Keratinocyte (primary cell): ENCODE data around the gene SNCA. TPM values are rescaled to one million over a fixed set of nuclear protein-coding genes. Genes with fewer than 3 reads are reported as not detected.
A peak's percentile ranks its signal among the peaks of the same experiment; 100 is the strongest.

Experiments used
- DNase-seq: peaks from one replicate; pipeline ENCODE4 v3.0.0-alpha.2; 2011; ENCODE audit warnings: low read depth, missing footprints, low spot score
- FAIRE-seq: peaks from 2 replicates; lab custom pipeline; 2011; peaks lifted over from hg19 to GRCh38; lab: Jason Lieb, UNC
- H2AFZ ChIP-seq: 2 replicates; pipeline ENCODE4 v1.6.0; 2012; ENCODE audit warnings: low read length, control low read depth, inconsistent platforms; ENCODE audit not compliant: control insufficient read depth
- H3K27ac ChIP-seq: 2 replicates; pipeline ENCODE4 v1.5.1; 2011; ENCODE audit warnings: low read length; ENCODE audit not compliant: control insufficient read depth, insufficient read depth
- H3K27me3 ChIP-seq: 3 replicates; pipeline ENCODE4 v1.6.0; 2011; ENCODE audit warnings: low read length; ENCODE audit not compliant: control insufficient read depth, insufficient read depth; ENCODE audit errors: extremely low read depth
- H3K36me3 ChIP-seq, 2 experiments: 2 replicates in 1 of 2; 3 replicates in 1 of 2; pipeline ENCODE4 v1.5.1; 2011; ENCODE audit warnings: low read length in 2 of 2, mild to moderate bottlenecking in 1 of 2; ENCODE audit not compliant: control insufficient read depth in 2 of 2, insufficient read depth in 2 of 2; ENCODE audit errors: extremely low read depth in 1 of 2
- H3K4me1 ChIP-seq: 3 replicates; pipeline ENCODE4 v1.5.1; 2011; ENCODE audit warnings: low read length; ENCODE audit not compliant: control insufficient read depth, insufficient read depth; ENCODE audit errors: extremely low read depth
- H3K4me2 ChIP-seq: 3 replicates; pipeline ENCODE4 v1.6.0; 2011; ENCODE audit warnings: low read depth, low read length; ENCODE audit not compliant: control insufficient read depth, insufficient read depth; ENCODE audit errors: extremely low read depth
- H3K4me3 ChIP-seq, 3 experiments: fragments of 200-600 bp in 1 of 3; sonication (generic) in 1 of 3; 2 replicates in 2 of 3; 3 replicates in 1 of 3; pipeline ENCODE4 v1.5.1; 2011 to 2016; ENCODE audit warnings: low read length in 3 of 3, mild to moderate bottlenecking in 3 of 3, control low read depth in 2 of 3, inconsistent platforms in 1 of 3, low read depth in 1 of 3, mixed read lengths in 1 of 3, mixed run types in 1 of 3, moderate library complexity in 1 of 3; ENCODE audit not compliant: control insufficient read depth in 2 of 3, insufficient read depth in 2 of 3; ENCODE audit errors: extremely low read depth in 1 of 3
- H3K79me2 ChIP-seq: 2 replicates; pipeline ENCODE4 v1.6.0; 2012; ENCODE audit warnings: low read length; ENCODE audit not compliant: control insufficient read depth, insufficient read depth
- H3K9ac ChIP-seq: 3 replicates; pipeline ENCODE4 v1.6.0; 2011; ENCODE audit warnings: low read length; ENCODE audit not compliant: control insufficient read depth, insufficient read depth; ENCODE audit errors: extremely low read depth
- H3K9me1 ChIP-seq: 3 replicates; pipeline ENCODE4 v1.6.0; 2011; ENCODE audit warnings: low read length; ENCODE audit not compliant: control insufficient read depth, insufficient read depth; ENCODE audit errors: extremely low read depth
- H3K9me3 ChIP-seq: 2 replicates; pipeline ENCODE4 v1.5.1; 2012; ENCODE audit warnings: low read depth, low read length; ENCODE audit not compliant: control insufficient read depth
- H4K20me1 ChIP-seq: 3 replicates; pipeline ENCODE4 v1.6.0; 2011; ENCODE audit warnings: low read length; ENCODE audit not compliant: control insufficient read depth, insufficient read depth; ENCODE audit errors: extremely low read depth
- CTCF ChIP-seq, 3 experiments: IDR thresholded peaks in 1 of 3; conservative IDR thresholded peaks in 1 of 3; optimal IDR thresholded peaks in 1 of 3; 2 replicates in 2 of 3; 3 replicates in 1 of 3; pipeline versions ENCODE3 to v1.5.1; 2011; ENCODE audit warnings: low read length in 3 of 3, mild to moderate bottlenecking in 3 of 3, moderate library complexity in 2 of 3, control low read depth in 1 of 3, inconsistent platforms in 1 of 3; ENCODE audit not compliant: insufficient read depth in 2 of 3; ENCODE audit errors: extremely low read depth in 1 of 3
- EZH2 ChIP-seq: IDR thresholded peaks from one replicate; pipeline ENCODE4 v1.6.1; 2012; ENCODE audit warnings: inconsistent platforms, mild to moderate bottlenecking, low read length, moderate library complexity
- dilution Hi-C: fragments of 300-500 bp; cut with MboI; formaldehyde crosslinking; loops from one replicate; pipeline ENCODE4 v1.7.0; 2020; ENCODE audit warnings: low sequenced_read_pairs; ENCODE audit not compliant: extremely low pct_ligation_motif_present
- polyA plus RNA-seq, 5 experiments: library from polyadenylated mRNA; depleted of rRNA in 3 of 5; stranded (reverse) in 3 of 5; stranded (forward) in 1 of 5; unstranded in 1 of 5; fragments of >200 nt; gene quantifications; 1 replicate in 1 of 5; 2 replicates in 3 of 5; 3 replicates in 1 of 5; pipeline versions ENCODE4 v1.2.1 to v1.2.3, GENCODE V29; 2011 to 2012; ENCODE audit warnings: missing spikeins in 2 of 5, low read depth in 1 of 5, low replicate concordance in 1 of 5

The SNCA gene
- polyA plus RNA-seq, 1 donor (not counting 4 experiments of a cell fraction or from before 2014, with no cell fraction given), result 61.3 TPM

- peak overlapping the region; percentile 76 for H3K9ac ChIP-seq
- H3K36me3 ChIP-seq, result no peaks in the 10 kb centered on the region
- peak overlapping the region; percentile 95 for H3K27ac ChIP-seq
- peaks cover 20% of the 10 kb centered on the region for H3K4me1 ChIP-seq
- no peaks in the 10 kb centered on the region for H4K20me1 ChIP-seq
- TF ChIP-seq EZH2 (no peak), CTCF (optimal IDR thresholded peaks at IDR 0.05 in 1 of 3, IDR thresholded peaks at IDR 0.05 in 1 of 3, conservative IDR thresholded peaks at IDR 0.05 in 1 of 3; ENCODE audit: extremely low read depth in 1 of 3, insufficient read depth in 2 of 3, low read length in 3 of 3) (no peak)
- no peaks in the 10 kb centered on the region for H3K9me3 ChIP-seq
- H3K4me2 ChIP-seq, result peak overlapping the region; percentile 87
- no peaks in the 10 kb centered on the region for H3K79me2 ChIP-seq
- dilution Hi-C loops, result no loop called here
- no peaks in the 10 kb centered on the region for H3K9me1 ChIP-seq
- FAIRE-seq (peak; percentile 98), DNase-seq (peak; percentile 90)
- no peaks in the 10 kb centered on the region for H3K27me3 ChIP-seq
- peak overlapping the region; percentile 7 for H2AFZ ChIP-seq
- H3K4me3 ChIP-seq, result peak overlapping the region in 2 of 3 experiments; percentile 5 to 56
These were observed 83.3 kb downstream of the SNCA start for GRCh38 chr4:89753601-89754066.

DNA sequence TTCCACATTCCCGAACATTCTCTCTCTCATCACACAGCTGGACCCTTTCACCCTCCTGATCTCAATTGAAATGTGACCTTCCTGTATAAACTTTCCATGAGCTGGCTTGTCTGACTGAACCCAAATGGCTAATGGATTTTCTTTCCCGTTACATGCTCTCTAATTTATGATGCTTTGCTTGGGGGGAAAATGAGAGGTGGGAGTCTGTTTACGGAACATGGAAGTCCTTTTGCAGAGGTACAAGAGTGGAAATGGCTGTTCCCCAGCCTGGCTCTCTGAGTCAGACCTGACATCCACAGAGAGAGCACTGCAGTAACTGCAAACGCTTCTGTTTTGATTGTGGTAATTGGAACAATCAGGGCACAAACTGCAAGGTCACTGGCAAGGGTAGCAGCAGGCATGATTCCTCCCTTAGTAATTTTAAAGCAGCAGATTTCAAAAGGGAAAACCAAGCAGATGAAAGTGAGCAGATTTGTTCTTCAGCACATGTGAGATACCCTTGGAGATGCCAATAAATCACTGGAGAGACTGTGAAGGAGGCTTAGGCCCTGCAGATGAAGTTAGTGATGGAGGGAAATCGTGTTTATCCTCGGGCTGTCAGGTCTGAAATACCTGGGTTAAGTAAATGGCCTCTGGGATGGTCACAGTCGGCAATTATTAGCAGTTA lies 83.9 kb downstream of the SNCA start:
- H3K4me1 ChIP-seq, result peaks cover 20% of the 10 kb centered on the region
- H4K20me1 ChIP-seq, result no peaks in the 10 kb centered on the region
- no peak for DNase-seq
- peak overlapping the region; percentile 87 for H3K4me2 ChIP-seq
- H3K9me1 ChIP-seq, result no peaks in the 10 kb centered on the region
- dilution Hi-C loops, result no loop called here
- no peaks in the 10 kb centered on the region for H3K9me3 ChIP-seq
- H3K9ac ChIP-seq, result peak overlapping the region; percentile 76
- H3K36me3 ChIP-seq, result no peaks in the 10 kb centered on the region
- H3K27ac ChIP-seq, result peak overlapping the region; percentile 95
- peak overlapping the region; percentile 61 for H2AFZ ChIP-seq
- TF ChIP-seq EZH2 (no peak), CTCF (optimal IDR thresholded peaks at IDR 0.05 in 1 of 3, IDR thresholded peaks at IDR 0.05 in 1 of 3, conservative IDR thresholded peaks at IDR 0.05 in 1 of 3; ENCODE audit: extremely low read depth in 1 of 3, insufficient read depth in 2 of 3, low read length in 3 of 3) (no peak)
- FAIRE-seq, result no peak
- no peaks in the 10 kb centered on the region for H3K79me2 ChIP-seq
- H3K27me3 ChIP-seq, result no peaks in the 10 kb centered on the region
- peak overlapping the region in 2 of 3 experiments; percentile 5 to 56 for H3K4me3 ChIP-seq
